Tibial nerve (tissue), 4 donors: ENCODE data around the gene ADAMTSL1. TPM values are rescaled to one million over a fixed set of nuclear protein-coding genes. Genes with fewer than 3 reads are reported as not detected.
A peak's percentile ranks its signal among the peaks of the same experiment; 100 is the strongest.

ENCODE experiments used
- DNase-seq, 2 donors: peaks; one replicate each; pipeline ENCODE4 v3.0.0-alpha.2; 2019; ENCODE audit warnings: low spot score in 2 of 2
- H3K27ac ChIP-seq, 4 donors: fragments of 200-600 bp; sonication (generic) in 3 of 4; one replicate each; pipeline ENCODE4 v1.5.1; 2017 to 2019; ENCODE audit warnings: mild to moderate bottlenecking in 1 of 4
- H3K27me3 ChIP-seq, 2 donors: fragments of 200-600 bp; sonication (generic) in 1 of 2; one replicate each; pipeline versions ENCODE4 v1.5.1 to v1.6.0; 2017 to 2019
- H3K36me3 ChIP-seq, 3 donors: fragments of 200-600 bp; sonication (generic); one replicate each; pipeline ENCODE4 v1.5.1; 2018 to 2019
- H3K4me1 ChIP-seq, 4 donors: fragments of 200-600 bp; sonication (generic) in 3 of 4; one replicate each; pipeline ENCODE4 v1.5.1; 2017 to 2019
- H3K4me3 ChIP-seq, 4 donors: fragments of 200-600 bp; sonication (generic) in 3 of 4; one replicate each; pipeline ENCODE4 v1.5.1; 2017 to 2019; ENCODE audit warnings: mild to moderate bottlenecking in 1 of 4, moderate library complexity in 1 of 4
- H3K9me3 ChIP-seq, 4 donors: fragments of 200-600 bp; sonication (generic) in 3 of 4; one replicate each; pipeline ENCODE4 v1.5.1; 2017 to 2019
- CTCF ChIP-seq, 5 experiments: fragments of 200-600 bp in 3 of 5; fragments of 450-650 bp in 2 of 5; sonication (generic) in 3 of 5; IDR thresholded peaks; one replicate each; pipeline ENCODE4 v1.5.1; 2016 to 2019; ENCODE audit warnings: antibody characterized with exemption in 5 of 5, mild to moderate bottlenecking in 3 of 5, moderate library complexity in 2 of 5
- EP300 ChIP-seq, 2 donors: sonication (generic); formaldehyde crosslinking; IDR thresholded peaks; one replicate each; pipeline ENCODE4 v1.6.1; 2017; ENCODE audit warnings: antibody characterized with exemption in 2 of 2, mild to moderate bottlenecking in 1 of 2
- POLR2A ChIP-seq, 2 donors: fragments of 450-650 bp; IDR thresholded peaks; one replicate each; pipeline ENCODE4 v1.6.1; 2017; ENCODE audit warnings: antibody characterized with exemption in 2 of 2, mild to moderate bottlenecking in 2 of 2, moderate library complexity in 2 of 2
- WGBS, 2 donors: methylation state at CpG; one replicate each; pipeline ENCODE4 v1.1.5; 2018; 5-methylcytosine and 5-hydroxymethylcytosine counted together
- total RNA-seq, 4 donors: library from RNA; depleted of rRNA; stranded (reverse); fragments of >200 nt; gene quantifications; one replicate each; pipeline ENCODE4 v1.1.0, GENCODE V29; 2016

Gene ADAMTSL1
- total RNA-seq, 4 donors from 2014 or later, result 11.9 to 27.1 (median 21.3) TPM

DNA sequence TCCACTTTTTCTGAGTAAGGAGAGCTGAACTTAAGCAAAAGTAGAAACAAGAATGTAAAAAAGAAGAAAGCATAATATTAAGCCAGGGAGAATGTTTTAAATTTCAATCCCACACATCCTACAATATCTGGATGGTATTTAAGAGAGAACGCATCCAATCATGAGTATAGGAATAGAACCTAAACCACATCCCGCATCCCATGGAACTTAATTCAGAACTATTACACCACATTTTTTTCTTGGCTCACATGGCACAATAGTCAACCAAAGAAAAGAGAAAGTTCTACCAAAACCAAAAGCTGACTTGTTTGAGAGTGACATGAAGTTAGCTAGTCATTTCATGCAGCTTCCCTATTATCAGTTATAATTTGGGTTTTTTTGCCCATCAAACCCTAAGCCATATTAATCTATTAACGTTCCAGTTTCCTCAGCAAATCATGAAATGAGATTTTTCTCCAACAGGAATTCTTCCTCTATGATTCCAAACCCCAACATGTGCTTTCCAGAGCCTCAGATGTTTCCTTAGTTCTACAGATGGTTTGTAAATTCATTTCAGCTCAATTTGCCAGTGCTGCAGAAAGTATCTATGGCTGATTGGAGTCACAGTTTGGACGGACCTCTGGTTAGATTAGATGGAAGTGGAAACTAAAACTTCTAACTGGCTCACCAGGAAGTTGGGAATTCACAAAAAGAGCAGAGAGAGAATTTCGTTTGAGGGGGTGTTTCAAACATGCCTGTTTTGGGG lies 22.5 kb downstream of the ADAMTSL1 start:
- DNase-seq, result no peak
- Histone ChIP-seq H3K36me3 (no peaks in the 10 kb centered on the region), H3K27me3 (no peaks in the 10 kb centered on the region), H3K4me3 (no peak overlapping the region), H3K9me3 (no peaks in the 10 kb centered on the region), H3K27ac (peak overlapping the region in 1 of 4 donors; percentile 22), H3K4me1 (peaks cover 0 to 21% (median 8%) of the 10 kb centered on the region in 4 donors)
- no peak for TF ChIP-seq POLR2A (IDR thresholded peaks at IDR 0.05)
- TF ChIP-seq CTCF (IDR thresholded peaks at IDR 0.05), result no peak
- no peak for TF ChIP-seq EP300 (IDR thresholded peaks at IDR 0.05)
- 67 to 73% methylated on average over 5 of the region's 5 CpGs for WGBS, 2 donors

GRCh38 chr9:18499062-18499461 lies 25.1 kb downstream of the ADAMTSL1 start:
- TF ChIP-seq POLR2A (IDR thresholded peaks at IDR 0.05) (no peak), EP300 (IDR thresholded peaks at IDR 0.05) (no peak), CTCF (IDR thresholded peaks at IDR 0.05) (no peak)
- WGBS, 2 donors, result 90 to 98% methylated on average over 3 of the region's 3 CpGs
- no peak for DNase-seq
- peaks cover 0 to 3% (median 0%) of the 10 kb centered on the region in 4 donors for H3K4me1 ChIP-seq
- no peaks in the 10 kb centered on the region for H3K27me3 ChIP-seq
- H3K27ac ChIP-seq, result no peak overlapping the region
- no peaks in the 10 kb centered on the region for H3K9me3 ChIP-seq
- no peaks in the 10 kb centered on the region for H3K36me3 ChIP-seq
- H3K4me3 ChIP-seq, result no peak overlapping the region

GRCh38 chr9:18499980-18500379 lies 26.0 kb downstream of the ADAMTSL1 start:
- H3K9me3 ChIP-seq, result no peaks in the 10 kb centered on the region
- H3K27me3 ChIP-seq, result no peaks in the 10 kb centered on the region
- no peak for TF ChIP-seq POLR2A (IDR thresholded peaks at IDR 0.05)
- TF ChIP-seq CTCF (IDR thresholded peaks at IDR 0.05), result no peak
- TF ChIP-seq EP300 (IDR thresholded peaks at IDR 0.05), result no peak
- peaks cover 0 to 3% (median 0%) of the 10 kb centered on the region in 4 donors for H3K4me1 ChIP-seq
- DNase-seq, result no peak
- H3K4me3 ChIP-seq, result no peak overlapping the region
- H3K36me3 ChIP-seq, result no peaks in the 10 kb centered on the region
- 32 to 46% methylated on average over 1 of the region's 1 CpG for WGBS, 2 donors
- H3K27ac ChIP-seq, result no peak overlapping the region

- Histone ChIP-seq H3K9me3 (no peaks in the 10 kb centered on the region), H3K4me1 (peaks cover 0 to 3% (median 0%) of the 10 kb centered on the region in 4 donors), H3K4me3 (no peak overlapping the region), H3K27ac (no peak overlapping the region), H3K27me3 (no peaks in the 10 kb centered on the region), H3K36me3 (no peaks in the 10 kb centered on the region)
- TF ChIP-seq POLR2A (IDR thresholded peaks at IDR 0.05) (no peak), CTCF (IDR thresholded peaks at IDR 0.05) (no peak), EP300 (IDR thresholded peaks at IDR 0.05) (no peak)
- DNase-seq, result no peak
- WGBS, 2 donors, result 78 to 82% methylated on average over 1 of the region's 1 CpG
These were observed 26.5 kb downstream of the ADAMTSL1 start for GRCh38 chr9:18500451-18500850.

DNA sequence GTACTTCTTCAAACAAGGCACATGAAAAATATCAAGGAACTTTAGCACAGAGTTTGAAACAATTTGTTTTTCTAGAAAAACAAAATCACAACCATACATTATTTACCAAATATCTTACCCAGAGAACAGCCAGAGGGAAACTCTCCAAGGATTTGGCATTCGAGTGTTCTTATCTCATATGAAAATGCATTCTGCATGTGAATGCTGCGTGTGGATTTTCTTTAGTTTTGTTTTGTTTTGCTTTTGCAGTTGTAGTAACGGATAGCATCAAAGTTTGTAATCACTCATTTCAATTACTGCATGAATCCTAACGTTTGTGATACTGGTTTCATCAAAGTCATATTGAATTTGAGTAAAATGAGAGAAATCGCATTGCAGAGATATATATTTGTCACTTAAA lies 28.0 kb downstream of the ADAMTSL1 start:
- Histone ChIP-seq H3K4me1 (peaks cover 0 to 3% (median 0%) of the 10 kb centered on the region in 4 donors), H3K9me3 (no peaks in the 10 kb centered on the region), H3K27ac (no peak overlapping the region), H3K4me3 (no peak overlapping the region), H3K36me3 (no peaks in the 10 kb centered on the region), H3K27me3 (no peaks in the 10 kb centered on the region)
- TF ChIP-seq EP300 (IDR thresholded peaks at IDR 0.05), result no peak
- no peak for TF ChIP-seq CTCF (IDR thresholded peaks at IDR 0.05)
- TF ChIP-seq POLR2A (IDR thresholded peaks at IDR 0.05), result no peak
- DNase-seq, result no peak
- WGBS, 2 donors, result 49 to 54% methylated on average over 5 of the region's 5 CpGs
